GM18505 (cell line): ENCODE data around the gene TMEM131.
"Not testable (repeated sequence)": the region's sequence is repeated elsewhere in the genome, so short reads cannot be mapped to it uniquely, and the experiment has no call there.

ENCODE experiments used
- ATAC-seq: cut with Tn5 transposase; IDR thresholded peaks from one replicate; pipeline ENCODE4 v1.9.1; 2021; ENCODE audit not compliant: unreplicated experiment
- POLR2A ChIP-seq: IDR thresholded peaks from 4 replicates; pipeline ENCODE4 v1.6.1; 2011; ENCODE audit warnings: borderline replicate concordance; ENCODE audit not compliant: insufficient read depth, insufficient read length; ENCODE audit errors: extremely low read depth

The TMEM131 gene

DNA sequence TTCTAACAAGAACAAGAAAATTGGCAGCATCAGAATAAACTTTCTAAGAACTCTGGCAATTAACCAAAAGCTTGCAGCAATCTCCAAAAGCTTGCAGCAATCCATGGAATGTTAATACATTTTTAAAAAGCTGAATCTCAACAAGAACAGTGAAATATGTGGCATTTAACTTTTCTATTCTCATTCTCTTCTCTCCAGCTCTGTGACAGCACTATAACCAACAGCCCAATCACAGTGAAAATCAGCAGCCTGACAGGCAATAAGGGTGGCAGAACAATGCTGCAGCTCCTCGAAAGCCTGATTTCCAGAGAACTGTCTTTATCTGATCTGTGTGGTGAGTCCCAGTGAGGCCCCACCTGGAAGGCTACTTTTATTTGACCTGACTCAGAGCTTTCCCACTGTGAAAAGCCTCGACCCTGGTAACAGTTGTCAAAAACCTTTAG, 60.0 kb downstream of the TMEM131 start:
- TF ChIP-seq POLR2A = no peak
- no peak for ATAC-seq

DNA sequence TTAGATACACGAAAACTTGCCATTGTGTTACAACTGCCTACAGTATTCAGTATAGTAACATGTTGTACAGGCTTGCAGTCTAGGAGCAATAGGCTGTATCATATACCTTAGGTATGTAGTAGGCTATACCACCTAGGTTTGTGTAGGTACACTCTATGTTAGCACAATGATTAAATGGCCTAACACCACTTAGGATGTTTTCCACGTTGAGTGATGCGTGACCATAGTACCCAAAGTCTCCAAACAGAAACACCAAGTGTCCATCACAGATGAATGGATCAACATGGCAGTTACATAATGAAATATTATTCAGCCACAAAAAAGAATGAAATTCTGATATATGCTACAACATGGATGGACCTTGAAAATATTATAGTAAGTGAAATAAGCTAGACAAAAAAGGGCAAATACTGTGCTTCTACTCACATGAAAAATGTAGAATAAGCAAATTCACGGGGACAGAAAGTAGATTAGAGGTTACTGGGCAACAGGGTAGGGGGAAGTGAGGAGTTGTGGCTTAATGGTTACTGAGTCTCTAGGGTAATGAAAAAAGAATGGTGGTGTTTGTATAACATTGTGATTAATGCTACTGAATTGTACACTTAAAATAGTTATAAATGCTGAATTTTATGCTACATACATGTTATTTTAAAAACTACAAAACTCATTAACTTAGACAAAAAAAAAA, 62.6 kb downstream of the TMEM131 start:
- no peak for TF ChIP-seq POLR2A
- ATAC-seq = peak; percentile 41

DNA sequence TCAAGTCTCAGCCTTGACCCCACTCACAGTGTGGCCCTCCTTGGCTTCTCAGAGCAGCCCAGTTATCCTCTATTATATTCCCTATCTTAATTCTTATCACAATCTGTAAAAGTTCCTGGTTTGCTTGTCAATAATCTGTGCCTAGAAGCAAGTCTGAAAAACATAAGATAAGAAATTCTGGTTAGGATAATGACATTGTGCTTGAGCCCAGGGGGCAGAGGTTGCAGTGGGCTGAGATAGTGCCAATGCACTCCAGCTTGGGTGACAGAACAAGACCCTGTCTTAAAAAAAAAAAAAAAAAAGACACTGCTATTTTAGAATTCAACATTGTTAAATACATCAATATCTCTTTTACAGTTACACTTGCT, 63.9 kb downstream of the TMEM131 start:
- no peak for ATAC-seq
- TF ChIP-seq POLR2A = no peak

- ATAC-seq = no peak
- TF ChIP-seq POLR2A = no peak
Observed at GRCh38 chr2:97931118-97931857, 64.5 kb downstream of the TMEM131 start.

GRCh38 chr2:97928591-97928990, 67.2 kb downstream of the TMEM131 start:
- TF ChIP-seq POLR2A = no peak
- no peak for ATAC-seq

DNA sequence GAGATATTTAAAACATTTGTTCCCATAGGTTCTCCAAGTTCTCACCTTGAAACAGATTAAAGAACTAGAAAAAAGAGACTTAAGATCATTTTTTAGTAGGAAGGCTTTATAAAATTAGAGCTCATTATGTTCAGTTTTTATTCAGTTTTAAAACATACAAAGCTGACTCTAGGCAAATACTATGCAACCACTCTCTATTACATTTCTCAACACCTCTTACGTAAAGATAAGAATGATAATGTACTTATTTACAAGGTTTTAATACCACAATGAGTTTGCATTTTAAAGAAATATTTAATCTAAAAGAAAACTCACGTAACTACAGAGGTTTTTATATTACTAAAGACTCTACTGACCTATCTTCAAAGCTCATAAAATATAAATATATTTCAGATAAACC, 68.8 kb downstream of the TMEM131 start:
- TF ChIP-seq POLR2A = no peak
- no peak for ATAC-seq

DNA sequence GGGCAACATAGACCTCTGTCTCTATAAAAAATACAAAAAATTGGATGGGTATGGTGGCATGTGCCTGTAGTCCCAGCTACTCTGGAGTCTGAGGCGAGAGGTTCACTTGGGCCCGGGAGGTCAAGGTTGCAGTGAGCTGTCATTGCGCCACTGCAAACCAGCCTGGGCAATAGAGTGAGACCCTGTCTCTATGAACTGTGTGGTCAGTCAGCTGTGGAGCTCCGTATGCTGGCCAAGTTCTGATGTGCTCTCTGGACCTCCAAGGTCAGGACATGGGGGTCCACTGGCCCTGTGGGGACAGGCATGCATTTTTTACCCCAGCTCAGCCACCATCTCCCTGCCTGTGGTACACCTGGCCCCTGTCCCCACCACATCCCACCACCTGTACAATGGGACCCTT, 71.6 kb downstream of the TMEM131 start:
- ATAC-seq = no peak
- no peak for TF ChIP-seq POLR2A

GRCh38 chr2:97919858-97920257, 75.9 kb downstream of the TMEM131 start:
- no peak for TF ChIP-seq POLR2A
- ATAC-seq = no peak

- TF ChIP-seq POLR2A = no peak
- no peak for ATAC-seq
Observed at GRCh38 chr2:97918818-97919217, 76.9 kb downstream of the TMEM131 start.

GRCh38 chr2:97917668-97918067, 78.1 kb downstream of the TMEM131 start:
- ATAC-seq = not testable (repeated sequence)

DNA sequence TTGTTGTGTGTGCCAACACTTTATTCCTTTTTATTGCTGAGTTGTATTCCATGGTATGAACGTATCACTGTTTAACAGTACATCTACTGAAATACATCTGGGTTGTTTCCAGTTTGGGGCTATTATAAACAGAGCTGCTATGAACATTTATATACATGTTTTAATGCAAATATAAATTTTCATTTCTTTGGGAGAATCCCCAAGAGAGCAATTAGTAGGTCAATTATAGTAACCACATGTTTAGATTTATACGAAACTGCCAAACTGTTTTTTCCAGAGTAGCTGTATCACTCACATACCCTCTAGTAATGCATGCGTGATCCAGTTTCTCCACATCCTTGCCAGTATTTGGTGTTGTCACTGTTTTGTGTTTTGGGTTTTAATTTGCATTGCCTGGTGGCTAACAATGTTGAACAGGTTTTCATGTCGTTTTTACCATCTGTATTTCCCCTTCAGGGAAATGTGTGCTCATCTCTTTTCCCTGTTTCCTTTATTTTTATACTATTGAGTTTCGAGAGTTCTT, 81.0 kb downstream of the TMEM131 start:
- no peak for TF ChIP-seq POLR2A
- ATAC-seq = no peak

- no peak for ATAC-seq
Observed at GRCh38 chr2:97913846-97914245, 81.9 kb downstream of the TMEM131 start.

DNA sequence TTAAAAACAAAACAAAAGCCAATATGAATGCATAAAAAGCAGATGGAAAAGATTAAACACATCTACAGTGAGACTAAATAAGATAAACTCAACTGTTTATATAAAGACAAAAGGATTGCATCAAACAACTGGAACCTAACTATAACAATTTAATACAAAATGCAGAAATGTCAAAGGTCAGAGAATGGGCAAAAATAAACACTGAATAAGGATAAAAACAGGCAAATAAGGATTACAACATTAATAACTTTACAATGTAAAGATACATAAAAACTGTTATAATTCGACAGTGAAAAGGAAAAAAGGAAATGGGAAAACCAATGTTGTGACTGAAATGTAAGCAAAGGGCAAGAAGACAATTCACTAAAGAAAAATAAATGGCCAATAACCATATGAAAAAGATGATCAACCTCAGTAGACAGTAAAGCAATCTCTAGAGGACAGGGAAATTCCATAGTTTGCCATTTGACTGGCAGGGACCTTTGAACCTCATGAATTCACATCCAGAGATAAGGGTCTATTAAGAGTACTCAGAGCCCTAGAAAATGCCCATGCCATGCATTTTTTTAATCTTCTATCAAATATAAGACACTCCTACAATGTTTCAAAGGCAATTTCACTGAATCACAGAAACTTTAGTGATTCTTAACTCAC, 83.7 kb downstream of the TMEM131 start:
- ATAC-seq = no peak
- TF ChIP-seq POLR2A = no peak

More at GRCh38 chr2:97913846-97914245, 81.9 kb downstream of the TMEM131 start:
- TF ChIP-seq POLR2A = no peak
